Dendritic cell treated with granulocyte-macrophage colony-stimulating factor and Interleukin-4, amounts not matched to agents 40 ng/mL and 50 ng/mL, for 4 days (primary cell): ENCODE measurements around the gene CKS1B.

Source experiments
- H3K27ac Mint-ChIP-seq: one replicate; pipeline ENCODE4 v1.8.0; 2022; ENCODE audit warnings: mild to moderate bottlenecking, mixed read lengths
- H3K27me3 Mint-ChIP-seq: one replicate; pipeline ENCODE4 v1.8.0; 2022; ENCODE audit warnings: mild to moderate bottlenecking, mixed read lengths
- H3K36me3 Mint-ChIP-seq: one replicate; pipeline ENCODE4 v1.8.0; 2022; ENCODE audit warnings: low read depth, mixed read lengths
- H3K4me1 Mint-ChIP-seq: one replicate; pipeline ENCODE4 v1.8.0; 2022; ENCODE audit warnings: low read depth, mixed read lengths
- H3K4me3 Mint-ChIP-seq: one replicate; pipeline ENCODE4 v1.8.0; 2022; ENCODE audit warnings: mild to moderate bottlenecking, moderate library complexity, mixed read lengths
- H3K9me3 Mint-ChIP-seq: one replicate; pipeline ENCODE4 v1.8.0; 2022; ENCODE audit warnings: mixed read lengths
- intact Hi-C: fragments of 100-400 bp; cut with micrococcal nuclease; formaldehyde crosslinking; loops from one replicate; pipeline ENCODE4 v1.15.0; 2022

The CKS1B gene

DNA sequence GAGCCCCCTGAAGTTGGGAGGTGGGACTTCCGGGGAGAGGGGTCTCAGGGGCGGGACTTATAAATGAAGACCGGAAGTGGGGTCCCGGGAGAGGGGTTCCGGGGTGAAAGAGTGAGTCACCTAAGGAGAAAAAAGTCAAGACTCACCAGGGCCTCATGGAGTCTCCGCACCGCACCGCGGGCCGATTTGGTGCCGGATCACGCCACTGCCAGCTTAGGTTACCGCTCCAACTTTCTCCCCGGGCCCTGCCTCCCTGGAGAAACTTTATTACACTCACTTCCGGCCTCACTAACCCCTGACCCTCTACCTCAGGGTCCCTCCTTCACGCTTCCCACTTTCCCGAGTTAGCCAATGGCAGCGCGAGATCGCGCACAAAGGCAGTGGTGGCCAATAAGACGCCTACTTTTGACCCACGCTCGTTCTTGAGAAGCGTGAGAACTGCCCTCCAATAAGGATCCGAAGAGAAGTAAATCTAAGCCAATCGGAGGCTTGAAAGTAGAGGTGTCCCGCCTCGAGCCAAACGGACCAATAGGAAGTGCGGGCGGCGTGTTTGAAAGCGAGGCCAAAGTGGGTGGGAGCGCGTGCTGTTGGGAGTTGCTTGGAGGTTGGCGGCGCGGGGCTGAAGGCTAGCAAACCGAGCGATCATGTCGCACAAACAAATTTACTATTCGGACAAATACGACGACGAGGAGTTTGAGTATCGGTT lies at the start of gene CKS1B:
TSS of gene CKS1B (plus strand) at position 580 of the 706 bp plus-strand sequence. CDS start at position 645, 65 bp downstream.
- Mint-ChIP-seq H3K4me3 (no peak within 1 kb of the TSS), H3K36me3 (peaks cover 33% of the 10 kb centered on the region), H3K9me3 (no peaks in the 10 kb centered on the region), H3K27ac (no peak within 1 kb of the TSS), H3K4me1 (no peaks in the 10 kb centered on the region), H3K27me3 (no peaks in the 10 kb centered on the region)
- intact Hi-C loops: loop anchor here (1.0 to 5.0 kb wide), 3 partner anchors 33 to 77 kb away; partner anchors contain the start of gene ADAM15

DNA sequence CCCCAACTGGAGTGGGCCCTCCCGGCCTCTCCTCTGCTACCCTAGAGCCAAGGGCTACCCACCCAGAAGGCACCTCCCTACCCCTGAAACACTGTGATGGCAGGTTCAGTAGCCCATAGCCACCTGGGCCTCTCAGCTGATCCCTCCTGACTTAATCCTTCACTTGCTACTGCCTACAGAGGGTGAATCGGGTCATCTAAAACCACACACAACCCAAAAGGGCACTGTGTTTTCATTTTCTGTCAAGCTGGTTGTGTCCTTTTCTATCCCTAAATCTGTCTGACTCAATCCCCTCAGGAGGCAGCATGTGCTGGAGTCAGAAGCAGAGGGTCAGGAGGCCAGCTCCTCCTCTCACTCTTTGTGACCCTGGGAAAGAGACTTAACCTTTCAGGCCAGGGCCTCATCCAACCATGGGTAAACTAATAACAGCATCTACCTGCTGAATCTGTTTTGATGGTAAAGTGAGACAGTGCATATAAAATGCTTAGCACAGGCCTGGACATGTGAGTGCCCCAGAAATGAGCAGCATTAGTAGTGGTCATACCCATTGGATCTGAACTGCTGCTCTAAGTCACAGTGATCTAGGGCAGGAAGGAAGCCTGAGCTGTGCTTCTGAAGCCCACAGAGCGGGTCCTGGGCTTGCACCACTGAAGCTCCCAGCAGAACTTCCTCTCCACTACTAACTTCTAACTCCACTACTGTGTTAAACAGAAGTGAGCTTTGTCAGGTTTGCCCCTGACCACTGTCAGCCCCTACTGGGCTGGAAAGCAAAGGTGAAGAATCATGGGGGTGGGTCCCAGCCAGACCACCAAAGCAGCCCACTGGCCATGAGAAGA lies 48.9 kb upstream of the CKS1B start:
- no peak overlapping the region for H3K27ac Mint-ChIP-seq
- peaks cover 92% of the 10 kb centered on the region for H3K36me3 Mint-ChIP-seq
- H3K4me1 Mint-ChIP-seq: peaks cover 15% of the 10 kb centered on the region
- H3K27me3 Mint-ChIP-seq: no peaks in the 10 kb centered on the region
- H3K9me3 Mint-ChIP-seq: no peaks in the 10 kb centered on the region
- intact Hi-C loops: no loop called here
- H3K4me3 Mint-ChIP-seq: no peak overlapping the region

DNA sequence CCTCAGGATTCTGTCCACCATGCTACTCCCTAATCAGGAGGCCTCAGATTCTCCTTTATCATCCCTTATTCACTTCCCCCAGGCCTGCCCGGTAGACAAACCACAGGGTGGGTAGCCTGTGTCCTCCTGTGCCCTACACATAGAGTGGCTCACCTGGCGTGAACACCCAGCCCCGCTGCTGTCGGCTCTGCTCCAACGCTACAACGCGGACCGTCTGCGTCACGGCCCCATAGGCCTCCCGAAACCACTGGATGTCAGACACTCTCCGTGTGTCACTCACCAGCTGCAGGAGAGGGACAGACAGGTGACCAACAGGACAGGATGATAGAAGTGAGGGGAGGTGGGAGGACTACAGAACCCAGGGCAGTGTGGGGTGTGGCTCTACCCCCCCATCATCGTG lies 48.3 kb upstream of the CKS1B start:
- intact Hi-C loops: no loop called here
- H3K27ac Mint-ChIP-seq: no peak overlapping the region
- H3K27me3 Mint-ChIP-seq: no peaks in the 10 kb centered on the region
- no peaks in the 10 kb centered on the region for H3K9me3 Mint-ChIP-seq
- H3K4me1 Mint-ChIP-seq: peaks cover 19% of the 10 kb centered on the region
- no peak overlapping the region for H3K4me3 Mint-ChIP-seq
- H3K36me3 Mint-ChIP-seq: peaks cover 91% of the 10 kb centered on the region

DNA sequence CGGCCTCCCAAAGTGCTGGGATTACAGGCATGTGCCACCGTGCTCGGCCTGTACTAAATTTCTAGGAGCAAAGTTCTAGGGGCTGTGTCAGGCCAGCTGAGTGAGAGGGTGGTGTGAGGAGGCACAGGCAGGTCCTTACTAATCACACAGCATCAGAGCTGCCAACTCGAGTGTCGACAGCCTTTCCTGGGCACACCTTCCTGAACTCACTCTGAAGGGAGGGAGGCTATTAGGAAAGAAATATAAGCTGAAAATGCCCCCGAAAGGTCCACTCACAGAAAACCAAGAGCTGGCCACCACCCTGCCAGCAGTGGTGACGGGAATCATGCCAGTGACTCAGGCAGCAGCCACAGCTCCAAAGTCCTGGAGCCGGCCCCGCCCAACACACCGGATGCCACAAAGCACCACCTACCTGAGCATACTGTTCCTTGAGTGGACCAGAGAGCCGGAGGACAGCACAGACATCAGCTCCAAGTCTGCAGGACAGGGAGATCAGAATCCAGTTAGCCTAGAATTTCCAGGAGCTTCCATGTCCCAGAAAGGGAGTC lies 42.5 kb upstream of the CKS1B start:
- intact Hi-C loops: no loop called here
- no peaks in the 10 kb centered on the region for H3K9me3 Mint-ChIP-seq
- peaks cover 33% of the 10 kb centered on the region for H3K4me1 Mint-ChIP-seq
- no peak overlapping the region for H3K4me3 Mint-ChIP-seq
- H3K36me3 Mint-ChIP-seq: peaks cover 54% of the 10 kb centered on the region
- H3K27ac Mint-ChIP-seq: no peak overlapping the region
- H3K27me3 Mint-ChIP-seq: no peaks in the 10 kb centered on the region

DNA sequence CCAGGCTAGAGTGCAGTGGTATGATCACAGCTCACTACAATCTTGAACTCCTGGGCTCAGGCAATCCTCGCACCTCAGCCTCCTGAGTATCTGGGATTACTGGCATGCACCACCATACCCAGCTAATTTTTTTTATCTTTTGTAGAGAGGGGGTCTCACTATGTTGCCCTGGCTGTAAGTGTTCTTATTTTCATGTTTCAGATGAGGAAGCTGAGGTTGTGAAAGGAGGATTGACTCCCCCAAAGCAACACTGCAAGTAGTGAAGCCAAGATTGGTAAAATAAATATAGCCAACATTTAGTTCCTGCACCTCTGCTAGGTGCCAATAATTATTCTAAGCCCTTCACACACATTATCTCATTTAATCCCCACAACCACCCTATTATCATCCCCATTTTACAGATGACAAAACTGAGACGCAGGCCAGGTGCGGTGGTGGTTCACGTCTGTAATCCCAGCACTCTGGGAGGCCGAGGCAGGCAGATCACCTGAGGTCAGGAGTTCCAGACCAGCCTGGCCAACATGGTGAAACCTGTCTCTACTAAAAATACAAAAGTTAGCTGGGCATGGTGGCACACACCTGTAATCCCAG lies 40.0 kb upstream of the CKS1B start:
- peaks cover 44% of the 10 kb centered on the region for H3K4me1 Mint-ChIP-seq
- no peaks in the 10 kb centered on the region for H3K27me3 Mint-ChIP-seq
- intact Hi-C loops: no loop called here
- no peaks in the 10 kb centered on the region for H3K9me3 Mint-ChIP-seq
- peaks cover 33% of the 10 kb centered on the region for H3K36me3 Mint-ChIP-seq
- no peak overlapping the region for H3K4me3 Mint-ChIP-seq
- no peak overlapping the region for H3K27ac Mint-ChIP-seq

GRCh38 chr1:154935749-154936554 lies 38.5 kb upstream of the CKS1B start:
- H3K4me1 Mint-ChIP-seq: peaks cover 54% of the 10 kb centered on the region
- H3K27ac Mint-ChIP-seq: peak overlapping the region; percentile 88
- H3K9me3 Mint-ChIP-seq: no peaks in the 10 kb centered on the region
- peak overlapping the region; percentile 79 for H3K4me3 Mint-ChIP-seq
- H3K27me3 Mint-ChIP-seq: no peaks in the 10 kb centered on the region
- intact Hi-C loops: loop anchor here (2.0 kb wide), 2 partner anchors 115 to 377 kb away; partner anchors contain the start of genes ADAM15 and UBE2Q1
- peaks cover 23% of the 10 kb centered on the region for H3K36me3 Mint-ChIP-seq

GRCh38 chr1:154936555-154937084 lies 37.9 kb upstream of the CKS1B start, which contains the start of gene PMVK:
Gene PMVK (minus strand): TSS chr1:154936719. CDS start chr1:154936685, 34 bp downstream.
- peak within 1 kb of the TSS; percentile 79 for H3K4me3 Mint-ChIP-seq
- no peaks in the 10 kb centered on the region for H3K27me3 Mint-ChIP-seq
- peaks cover 54% of the 10 kb centered on the region for H3K4me1 Mint-ChIP-seq
- no peaks in the 10 kb centered on the region for H3K9me3 Mint-ChIP-seq
- intact Hi-C loops: loop anchor here (1.0 to 2.0 kb wide), 3 partner anchors 38 to 378 kb away; partner anchors contain the start of genes ADAM15, CKS1B and UBE2Q1
- peak within 1 kb of the TSS; percentile 88 for H3K27ac Mint-ChIP-seq
- peaks cover 18% of the 10 kb centered on the region for H3K36me3 Mint-ChIP-seq

GRCh38 chr1:154937085-154937987 lies 37.1 kb upstream of the CKS1B start:
- Mint-ChIP-seq H3K9me3 (no peaks in the 10 kb centered on the region), H3K27me3 (no peaks in the 10 kb centered on the region)
- intact Hi-C loops: loop anchor here (1.0 to 2.0 kb wide), 3 partner anchors 37 to 379 kb away; partner anchors contain the start of genes ADAM15, CKS1B and UBE2Q1

GRCh38 chr1:154937988-154938386 lies 36.5 kb upstream of the CKS1B start:
- H3K36me3 Mint-ChIP-seq: peaks cover 13% of the 10 kb centered on the region
- peak overlapping the region; percentile 88 for H3K27ac Mint-ChIP-seq
- H3K4me1 Mint-ChIP-seq: peaks cover 62% of the 10 kb centered on the region
- H3K4me3 Mint-ChIP-seq: peak overlapping the region; percentile 79
- intact Hi-C loops: loop anchor here (1.0 to 2.0 kb wide), 3 partner anchors 36 to 379 kb away; partner anchors contain the start of genes ADAM15, CKS1B and UBE2Q1
- H3K9me3 Mint-ChIP-seq: no peaks in the 10 kb centered on the region
- H3K27me3 Mint-ChIP-seq: no peaks in the 10 kb centered on the region

More at GRCh38 chr1:154937085-154937987, 37.1 kb upstream of the CKS1B start:
- Mint-ChIP-seq H3K36me3 (peaks cover 13% of the 10 kb centered on the region), H3K4me1 (peaks cover 56% of the 10 kb centered on the region), H3K4me3 (peak overlapping the region; percentile 79), H3K27ac (peak overlapping the region; percentile 88)

GRCh38 chr1:154938604-154939399 lies 35.7 kb upstream of the CKS1B start:
- peak overlapping the region; percentile 25 for H3K4me3 Mint-ChIP-seq
- intact Hi-C loops: no loop called here
- H3K36me3 Mint-ChIP-seq: peaks cover 13% of the 10 kb centered on the region
- H3K27ac Mint-ChIP-seq: peak overlapping the region; percentile 88
- H3K4me1 Mint-ChIP-seq: peaks cover 71% of the 10 kb centered on the region
- H3K9me3 Mint-ChIP-seq: no peaks in the 10 kb centered on the region
- H3K27me3 Mint-ChIP-seq: no peaks in the 10 kb centered on the region

DNA sequence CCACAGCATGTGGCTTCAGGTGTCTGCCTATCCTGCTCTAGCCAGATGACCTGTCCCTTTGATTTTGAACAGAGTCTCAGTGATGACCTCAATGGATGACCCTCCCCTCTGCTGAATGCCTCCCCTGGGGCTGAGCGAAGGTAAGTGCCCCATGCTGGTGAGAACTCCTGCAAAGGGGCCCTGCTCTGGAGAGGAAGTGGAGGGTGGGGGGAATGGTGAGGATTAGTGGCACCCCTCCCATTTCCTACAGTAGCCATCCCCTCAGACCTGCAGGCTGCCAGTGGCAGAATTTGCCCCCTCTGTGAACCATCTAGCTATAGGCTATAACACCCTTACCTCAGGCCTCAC lies 34.3 kb upstream of the CKS1B start:
- no peaks in the 10 kb centered on the region for H3K9me3 Mint-ChIP-seq
- intact Hi-C loops: no loop called here
- H3K36me3 Mint-ChIP-seq: peaks cover 21% of the 10 kb centered on the region
- peaks cover 76% of the 10 kb centered on the region for H3K4me1 Mint-ChIP-seq
- H3K27me3 Mint-ChIP-seq: no peaks in the 10 kb centered on the region
- peak overlapping the region; percentile 56 for H3K27ac Mint-ChIP-seq
- no peak overlapping the region for H3K4me3 Mint-ChIP-seq
